Suprapubic skin (tissue), 4 donors: ENCODE results near the gene ARID5B. TPM values are rescaled to one million over a fixed set of nuclear protein-coding genes. Genes with fewer than 3 reads are reported as not detected.
A peak's percentile ranks its signal among the peaks of the same experiment; 100 is the strongest.

ENCODE experiments used
- DNase-seq, 2 donors: peaks; one replicate each; pipeline ENCODE4 v3.0.0-alpha.2; 2019; ENCODE audit warnings: low spot score in 2 of 2
- H3K27ac ChIP-seq: fragments of 200-600 bp; sonication (generic); one replicate; pipeline ENCODE4 v1.5.1; 2019
- H3K27me3 ChIP-seq: fragments of 200-600 bp; sonication (generic); one replicate; pipeline ENCODE4 v1.5.1; 2019
- H3K36me3 ChIP-seq: fragments of 200-600 bp; sonication (generic); one replicate; pipeline ENCODE4 v1.5.1; 2019
- H3K4me1 ChIP-seq: fragments of 200-600 bp; sonication (generic); one replicate; pipeline ENCODE4 v1.5.1; 2019
- H3K4me3 ChIP-seq: fragments of 200-600 bp; sonication (generic); one replicate; pipeline ENCODE4 v1.5.1; 2019; ENCODE audit warnings: mild to moderate bottlenecking
- H3K9me3 ChIP-seq: fragments of 200-600 bp; sonication (generic); one replicate; pipeline ENCODE4 v1.5.1; 2019
- EP300 ChIP-seq: sonication (generic); formaldehyde crosslinking; IDR thresholded peaks from one replicate; pipeline ENCODE4 v1.6.1; 2017; ENCODE audit warnings: antibody characterized with exemption
- POLR2A ChIP-seq, 2 donors: fragments of 450-650 bp; IDR thresholded peaks; one replicate each; pipeline ENCODE4 v1.6.1; 2017; ENCODE audit warnings: antibody characterized with exemption in 2 of 2, mild to moderate bottlenecking in 2 of 2, moderate library complexity in 2 of 2
- POLR2AphosphoS5 ChIP-seq, 3 donors: sonication (generic); formaldehyde crosslinking; IDR thresholded peaks; one replicate each; pipeline ENCODE4 v1.6.1; 2017; ENCODE audit warnings: antibody characterized with exemption in 3 of 3
- WGBS: methylation state at CpG from one replicate; pipeline ENCODE4 v1.1.5; 2018; 5-methylcytosine and 5-hydroxymethylcytosine counted together
- total RNA-seq, 4 donors: library from RNA; depleted of rRNA; stranded (reverse); fragments of >200 nt; gene quantifications; one replicate each; pipeline ENCODE4 v1.1.0, GENCODE V29; 2016
- TF ChIP-seq, protein P1 (sequence below), 2 donors: fragments of 200-600 bp in 1 of 2; fragments of 450-650 bp in 1 of 2; sonication (generic) in 1 of 2; IDR thresholded peaks; one replicate each; pipeline ENCODE4 v1.5.1; 2016 to 2019; ENCODE audit warnings: antibody characterized with exemption in 2 of 2, mild to moderate bottlenecking in 1 of 2, moderate library complexity in 1 of 2

ARID5B gene
- total RNA-seq, 4 donors from 2014 or later: 45.4 to 75.2 (median 71.9) TPM

DNA sequence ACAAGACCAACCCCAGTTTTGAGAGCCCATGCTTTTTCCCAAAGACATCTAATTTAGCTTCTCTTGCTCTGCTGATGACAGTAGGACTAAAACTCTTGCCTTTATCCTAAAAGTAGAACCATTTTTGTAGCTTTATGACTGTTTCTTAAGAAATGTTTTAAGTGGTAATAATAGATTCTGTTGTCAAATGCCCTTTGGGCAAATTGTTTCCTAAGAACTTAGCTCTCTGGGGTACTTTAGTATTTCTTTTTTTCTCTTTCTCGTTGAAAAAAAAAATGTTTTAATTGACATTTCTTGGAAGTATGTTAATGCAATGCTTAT lies 157.4 kb downstream of the ARID5B start:
- Histone ChIP-seq H3K36me3 (peaks cover 20% of the 10 kb centered on the region), H3K4me1 (peaks cover 89% of the 10 kb centered on the region), H3K4me3 (no peak overlapping the region), H3K27ac (peak overlapping the region; percentile 62), H3K27me3 (no peaks in the 10 kb centered on the region), H3K9me3 (no peaks in the 10 kb centered on the region)
- DNase-seq: no peak
- TF ChIP-seq POLR2AphosphoS5 (IDR thresholded peaks at IDR 0.05): no peak
- TF ChIP-seq, protein P1, sequence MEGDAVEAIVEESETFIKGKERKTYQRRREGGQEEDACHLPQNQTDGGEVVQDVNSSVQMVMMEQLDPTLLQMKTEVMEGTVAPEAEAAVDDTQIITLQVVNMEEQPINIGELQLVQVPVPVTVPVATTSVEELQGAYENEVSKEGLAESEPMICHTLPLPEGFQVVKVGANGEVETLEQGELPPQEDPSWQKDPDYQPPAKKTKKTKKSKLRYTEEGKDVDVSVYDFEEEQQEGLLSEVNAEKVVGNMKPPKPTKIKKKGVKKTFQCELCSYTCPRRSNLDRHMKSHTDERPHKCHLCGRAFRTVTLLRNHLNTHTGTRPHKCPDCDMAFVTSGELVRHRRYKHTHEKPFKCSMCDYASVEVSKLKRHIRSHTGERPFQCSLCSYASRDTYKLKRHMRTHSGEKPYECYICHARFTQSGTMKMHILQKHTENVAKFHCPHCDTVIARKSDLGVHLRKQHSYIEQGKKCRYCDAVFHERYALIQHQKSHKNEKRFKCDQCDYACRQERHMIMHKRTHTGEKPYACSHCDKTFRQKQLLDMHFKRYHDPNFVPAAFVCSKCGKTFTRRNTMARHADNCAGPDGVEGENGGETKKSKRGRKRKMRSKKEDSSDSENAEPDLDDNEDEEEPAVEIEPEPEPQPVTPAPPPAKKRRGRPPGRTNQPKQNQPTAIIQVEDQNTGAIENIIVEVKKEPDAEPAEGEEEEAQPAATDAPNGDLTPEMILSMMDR (IDR thresholded peaks at IDR 0.05): no peak
- no peak for TF ChIP-seq EP300
- TF ChIP-seq POLR2A (IDR thresholded peaks at IDR 0.05): no peak
- 4% methylated on average over 1 of the region's 1 CpG for WGBS

DNA sequence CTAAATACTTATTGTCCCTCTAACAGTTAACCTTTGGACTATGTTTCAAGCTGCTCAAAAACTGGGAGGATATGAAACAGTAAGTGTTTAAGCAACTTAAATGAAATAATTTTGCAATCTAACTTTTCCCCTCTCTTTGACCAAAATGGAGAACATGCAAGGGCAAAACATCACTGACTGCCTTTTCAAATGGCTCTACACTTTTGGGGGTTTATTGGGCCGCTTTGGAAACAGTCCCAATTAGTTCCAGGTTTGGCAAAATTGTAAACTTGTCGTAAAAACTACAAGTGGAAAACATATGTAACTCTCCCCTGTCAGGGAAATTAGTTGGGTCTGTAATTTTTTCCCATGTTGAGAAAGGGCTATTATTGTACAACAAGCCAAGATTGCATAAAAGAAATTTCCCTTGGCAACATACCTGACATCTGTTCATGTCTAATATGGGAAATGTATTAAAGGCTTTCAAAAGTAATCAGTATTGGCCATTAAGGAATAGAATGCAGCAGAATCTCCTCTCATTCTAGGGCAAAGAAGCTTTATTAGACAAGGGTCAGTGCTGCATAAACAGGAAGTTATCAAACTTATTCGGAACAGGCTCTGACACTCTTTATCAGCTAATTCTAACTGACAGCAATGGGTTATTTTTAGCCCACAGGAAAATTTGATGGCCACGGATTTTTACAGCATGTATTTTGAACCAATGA lies 157.9 kb downstream of the ARID5B start:
- H3K27ac ChIP-seq: peak overlapping the region; percentile 62
- no peaks in the 10 kb centered on the region for H3K27me3 ChIP-seq
- H3K4me1 ChIP-seq: peaks cover 91% of the 10 kb centered on the region
- 26% methylated on average over 4 of the region's 4 CpGs for WGBS
- peaks cover 20% of the 10 kb centered on the region for H3K36me3 ChIP-seq
- TF ChIP-seq EP300 (no peak), POLR2AphosphoS5 (IDR thresholded peaks at IDR 0.05) (peak in 1 of 3 donors; percentile 78)
- no peak for DNase-seq
- no peaks in the 10 kb centered on the region for H3K9me3 ChIP-seq
- H3K4me3 ChIP-seq: no peak overlapping the region

DNA sequence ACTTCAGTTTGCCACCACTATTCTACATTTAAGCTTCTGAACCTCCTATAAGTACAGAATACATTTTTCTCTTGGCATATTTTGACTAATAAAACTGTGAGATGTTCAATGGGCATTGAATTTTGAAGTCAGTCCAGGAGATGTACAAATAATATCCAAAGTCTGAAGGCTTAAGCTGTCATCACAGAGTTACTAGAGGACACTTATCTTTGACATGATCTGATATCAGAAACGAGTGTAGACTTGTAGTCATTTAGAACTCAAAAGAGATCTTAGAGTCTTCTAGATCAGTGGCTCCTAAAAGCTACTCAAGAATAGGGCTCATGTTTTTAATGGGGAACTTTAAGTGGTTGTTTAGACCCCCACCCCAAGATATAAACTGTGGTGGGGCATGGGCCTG lies 160.5 kb downstream of the ARID5B start:
- peaks cover 68% of the 10 kb centered on the region for H3K4me1 ChIP-seq

DNA sequence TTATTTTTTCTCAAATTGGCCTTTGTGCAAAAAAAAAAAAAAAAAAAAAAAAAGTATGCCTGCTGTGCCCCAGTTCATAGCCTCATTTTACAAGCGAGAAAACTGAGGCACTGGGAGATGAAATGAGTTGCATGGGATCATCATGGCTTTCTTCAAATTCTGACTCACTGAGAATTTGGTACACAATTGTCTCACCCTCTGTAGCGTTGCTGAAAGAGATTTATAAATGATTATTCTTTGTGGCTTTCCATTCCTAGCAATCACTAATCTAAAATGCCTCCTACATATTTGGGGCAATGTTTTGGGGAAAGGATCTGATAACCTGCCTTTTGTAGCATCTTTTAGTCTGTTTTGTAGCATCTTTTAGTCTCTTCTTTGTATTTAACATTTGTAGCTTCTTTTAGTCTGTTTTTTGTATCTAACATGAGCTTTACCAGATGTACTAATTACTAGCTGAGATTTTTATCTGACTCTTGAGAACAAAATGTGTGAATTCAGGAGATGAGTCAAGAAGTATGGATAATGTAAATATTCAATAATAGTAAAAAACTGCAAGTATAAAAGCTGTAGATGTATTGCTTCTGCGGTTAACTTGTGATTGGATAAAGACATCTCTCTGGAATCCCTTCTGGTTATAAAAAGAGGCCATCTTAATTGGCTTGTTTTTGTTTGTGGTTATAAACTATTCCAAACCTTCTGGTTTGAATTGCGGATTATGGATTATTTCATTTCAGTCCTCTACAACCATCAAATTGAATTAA lies 161.4 kb downstream of the ARID5B start:
- H3K27ac ChIP-seq: peak overlapping the region; percentile 73
- no peaks in the 10 kb centered on the region for H3K9me3 ChIP-seq
- H3K4me1 ChIP-seq: peaks cover 62% of the 10 kb centered on the region
- peaks cover 36% of the 10 kb centered on the region for H3K36me3 ChIP-seq
- H3K27me3 ChIP-seq: no peaks in the 10 kb centered on the region
- WGBS: 72% methylated on average over 4 of the region's 4 CpGs
- DNase-seq: no peak
- TF ChIP-seq EP300 (no peak), POLR2A (IDR thresholded peaks at IDR 0.05) (no peak), POLR2AphosphoS5 (IDR thresholded peaks at IDR 0.05) (no peak)
- TF ChIP-seq, protein P1 (IDR thresholded peaks at IDR 0.05): no peak
- H3K4me3 ChIP-seq: no peak overlapping the region

More for the DNA sequence above, 160.5 kb downstream of the ARID5B start:
- no peak overlapping the region for H3K4me3 ChIP-seq
- H3K27me3 ChIP-seq: no peaks in the 10 kb centered on the region
- no peak for TF ChIP-seq POLR2A (IDR thresholded peaks at IDR 0.05)
- no peak for TF ChIP-seq POLR2AphosphoS5 (IDR thresholded peaks at IDR 0.05)
- TF ChIP-seq, protein P1 (IDR thresholded peaks at IDR 0.05): no peak
- TF ChIP-seq EP300: no peak
- DNase-seq: no peak
- H3K27ac ChIP-seq: peak overlapping the region; percentile 73
- WGBS: 52% methylated on average over 1 of the region's 1 CpG
- peaks cover 28% of the 10 kb centered on the region for H3K36me3 ChIP-seq
- no peaks in the 10 kb centered on the region for H3K9me3 ChIP-seq

DNA sequence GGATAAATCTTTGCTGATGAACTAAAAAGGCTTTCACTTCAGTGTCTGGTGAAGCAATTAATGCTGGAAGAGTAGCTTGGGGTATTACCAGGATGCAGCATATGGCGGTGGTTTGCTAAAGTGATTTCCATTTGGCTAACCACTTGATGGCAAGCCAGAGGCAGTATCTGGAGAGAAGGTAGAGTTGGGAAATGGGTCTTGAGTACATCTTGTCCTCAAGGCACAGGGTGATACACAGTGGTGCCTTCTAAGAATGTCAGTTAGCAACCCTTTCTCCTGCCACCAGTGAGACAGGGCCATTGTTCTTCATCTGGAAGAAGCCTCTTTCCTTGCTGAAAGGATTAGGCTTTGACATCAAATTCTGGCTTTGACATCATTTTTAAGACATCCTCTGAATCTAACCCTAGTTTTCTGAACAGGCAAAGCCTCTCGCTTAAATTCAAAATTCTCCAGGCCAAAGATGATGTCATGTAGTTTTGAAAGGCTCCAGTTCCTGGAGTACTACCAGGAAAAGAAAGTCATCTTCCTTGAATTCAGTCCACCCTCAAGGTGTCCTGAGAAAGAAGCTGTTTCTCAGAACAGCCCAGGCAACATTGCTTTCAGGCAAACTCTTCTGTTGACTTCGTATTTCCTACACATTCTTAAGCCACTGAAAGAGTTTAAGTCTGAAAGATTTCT lies 162.4 kb downstream of the ARID5B start:
- no peak for DNase-seq
- Histone ChIP-seq H3K4me3 (no peak overlapping the region), H3K4me1 (peaks cover 60% of the 10 kb centered on the region), H3K27me3 (no peaks in the 10 kb centered on the region), H3K36me3 (peaks cover 33% of the 10 kb centered on the region), H3K9me3 (no peaks in the 10 kb centered on the region), H3K27ac (peak overlapping the region; percentile 73)
- WGBS: 50% methylated on average over 3 of the region's 3 CpGs
- no peak for TF ChIP-seq POLR2A (IDR thresholded peaks at IDR 0.05)
- peak; percentile 44 for TF ChIP-seq EP300
- peak; percentile 76 to 92 (median 82) for TF ChIP-seq POLR2AphosphoS5 (IDR thresholded peaks at IDR 0.05)
- TF ChIP-seq, protein P1 (IDR thresholded peaks at IDR 0.05): no peak
